ENCODE measurements around the gene GOLGA1.

GRCh38 chr9:124869466-124869985, 71.4 kb downstream of the GOLGA1 start:
- TF ChIP-seq GATA2 (IDR thresholded peaks at IDR 0.05; ENCODE audit: low read depth, low read length): no peak
- no peak for TF ChIP-seq GATA3 (IDR thresholded peaks at IDR 0.05; ENCODE audit: low read depth, low read length)
